Stimulated activated CD8-positive, alpha-beta memory T cell treated with anti-CD3 and anti-CD28 coated beads, Interleukin-4, amount 100 ng/mL, for 1 hour (primary cell): ENCODE results near the gene COL5A1.

Experiments used
- DNase-seq, 2 donors: peaks; one replicate each; pipeline ENCODE4 v3.0.0-alpha.2; 2020; ENCODE audit warnings: low read depth in 2 of 2, low spot score in 1 of 2

Gene COL5A1

GRCh38 chr9:134887686-134888602, 246.3 kb downstream of the COL5A1 start:
- no peak for DNase-seq

- no peak for DNase-seq
These were observed 247.1 kb downstream of the COL5A1 start for GRCh38 chr9:134888603-134889190.

GRCh38 chr9:134889386-134890154, 248.0 kb downstream of the COL5A1 start:
- DNase-seq = no peak

DNA sequence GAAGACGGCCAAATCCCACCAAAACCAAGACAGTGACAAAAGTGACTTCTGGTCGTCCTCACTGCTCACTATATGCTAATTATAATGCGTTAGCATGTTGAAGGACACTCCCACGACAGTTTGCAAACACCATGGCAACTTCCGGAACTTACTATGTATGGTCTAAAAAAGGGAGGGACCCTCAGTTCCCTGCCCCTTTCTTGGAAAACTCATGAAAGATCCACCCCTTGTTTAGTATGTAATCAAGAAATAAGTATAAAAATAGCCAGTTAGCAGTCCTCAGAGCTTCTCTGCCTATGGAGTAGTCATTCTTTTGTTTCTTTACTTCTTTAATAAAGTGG, 248.5 kb downstream of the COL5A1 start:
- no peak for DNase-seq

DNA sequence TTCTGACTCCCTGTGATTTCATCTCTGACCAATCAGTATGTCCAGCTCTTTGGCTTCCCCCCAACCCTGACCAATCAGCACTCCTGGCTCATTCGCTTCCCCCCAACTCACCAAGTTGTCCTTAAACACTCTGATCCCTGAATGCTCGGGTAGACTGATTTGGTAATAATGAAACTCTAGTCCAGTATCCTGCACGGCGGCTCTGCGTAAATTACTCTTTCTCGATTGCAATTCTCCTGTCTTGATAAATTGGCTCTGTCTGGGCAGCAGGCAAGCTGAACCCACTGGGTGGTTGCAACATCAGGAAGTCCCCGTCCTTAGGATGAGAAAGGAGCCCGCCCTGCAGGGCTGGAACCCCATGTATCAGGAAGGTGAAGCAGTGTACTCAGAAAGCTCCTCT, 249.4 kb downstream of the COL5A1 start:
- DNase-seq = no peak

DNA sequence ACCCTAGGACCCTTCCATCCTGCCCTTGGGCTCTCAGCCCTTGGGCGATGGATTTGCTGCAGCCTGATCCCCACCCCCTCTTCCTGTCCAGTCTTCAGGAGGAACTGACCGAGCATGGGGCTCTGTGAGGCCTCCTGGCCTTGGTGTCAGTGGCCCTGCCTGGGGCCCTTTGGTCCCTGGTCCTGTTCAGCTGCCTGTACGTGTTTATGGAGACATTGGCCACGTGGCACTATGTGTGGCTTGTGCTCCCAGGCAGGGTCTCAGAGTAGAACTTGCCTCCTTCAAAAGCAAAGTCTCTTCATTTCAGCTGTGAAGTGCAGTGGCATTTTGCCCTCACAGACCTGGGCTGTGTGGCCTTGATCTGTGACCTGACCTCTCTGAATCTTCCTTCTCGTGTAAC, 250.1 kb downstream of the COL5A1 start:
- no peak for DNase-seq

DNA sequence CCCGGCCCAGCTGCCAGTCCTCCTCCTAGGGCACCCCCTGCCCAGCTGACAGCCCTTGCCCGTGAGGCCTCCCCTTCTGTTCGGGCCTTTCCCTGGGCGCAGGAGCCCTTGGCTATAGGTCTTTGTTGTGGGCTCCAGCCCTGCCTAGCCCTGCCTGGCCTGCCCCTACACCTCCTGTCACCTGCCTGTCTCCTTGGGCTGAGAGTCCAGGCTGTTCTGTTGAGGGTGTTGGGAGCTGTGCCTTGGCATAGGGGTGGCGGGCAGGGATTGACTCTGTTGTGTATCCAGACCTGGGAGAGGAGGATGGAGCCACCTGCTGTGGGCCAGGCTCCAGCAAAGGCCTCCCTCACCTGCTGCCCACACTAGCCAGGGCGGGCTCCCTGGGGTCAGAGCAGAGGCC, 250.6 kb downstream of the COL5A1 start:
- DNase-seq = no peak

GRCh38 chr9:134892820-134893420, 251.3 kb downstream of the COL5A1 start:
- no peak for DNase-seq
